ENCODE measurements around the gene RTN4RL2. TPM values are rescaled to one million over a fixed set of nuclear protein-coding genes. Genes with fewer than 3 reads are reported as not detected.

Gene RTN4RL2
- total and polyA plus RNA-seq, 7 experiments from 2014 or later: 0.08 to 0.47 (median 0.27) TPM; not detected in 2

DNA sequence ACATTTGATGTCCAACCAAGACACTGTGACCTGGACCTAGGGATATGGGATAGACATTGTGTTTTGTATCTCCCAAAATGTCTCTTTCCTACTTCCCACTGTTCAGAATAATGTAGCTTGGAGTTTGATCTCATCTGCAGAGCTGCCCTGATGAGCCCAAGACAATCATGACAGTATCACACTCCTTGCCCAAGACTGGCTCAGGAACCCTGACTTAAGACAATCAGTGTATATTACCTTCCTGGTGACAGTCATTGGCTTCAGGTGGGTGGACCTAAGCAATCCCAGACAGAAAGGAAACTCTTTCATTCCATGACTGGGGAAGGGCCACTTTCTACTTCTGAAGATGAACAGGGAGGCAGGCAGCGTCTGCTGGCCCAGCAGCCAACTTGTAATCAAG, 14.3 kb upstream of the RTN4RL2 start:
- Mint-ChIP-seq H3K36me3 (no peaks in the 10 kb centered on the region), H3K4me1 (peaks cover 0 to 2% (median 0%) of the 10 kb centered on the region in 7 donors), H3K4me3 (no peak overlapping the region), H3K9me3 (peaks cover 0 to 5% (median 0%) of the 10 kb centered on the region in 11 donors), H3K27ac (no peak overlapping the region), H3K27me3 (peaks cover 0 to 27% (median 18%) of the 10 kb centered on the region in 5 donors)
- Histone ChIP-seq H3K4me3 (ENCODE audit: low read length) (no peak overlapping the region), H3K27ac (ENCODE audit: low read depth, low read length) (no peak overlapping the region), H3K27me3 (ENCODE audit: control insufficient read depth in 2 of 2, insufficient read depth in 2 of 2, low read length in 2 of 2) (no peaks in the 10 kb centered on the region), H3K4me1 (ENCODE audit: control insufficient read depth in 2 of 2, insufficient read depth in 2 of 2, low read length in 2 of 2) (no peaks in the 10 kb centered on the region), H3K36me3 (ENCODE audit: control insufficient read depth in 2 of 3, insufficient read depth in 3 of 3, low read length in 3 of 3) (no peaks in the 10 kb centered on the region), H3K9me3 (ENCODE audit: control insufficient read depth in 2 of 3, low read length in 3 of 3) (no peaks in the 10 kb centered on the region)
- CTCF ChIA-PET: no interaction called here
- ATAC-seq: no peak
- POLR2A ChIA-PET: no interaction called here
- no peak for DNase-seq
- intact Hi-C loops (cut with micrococcal nuclease): no loop called here

DNA sequence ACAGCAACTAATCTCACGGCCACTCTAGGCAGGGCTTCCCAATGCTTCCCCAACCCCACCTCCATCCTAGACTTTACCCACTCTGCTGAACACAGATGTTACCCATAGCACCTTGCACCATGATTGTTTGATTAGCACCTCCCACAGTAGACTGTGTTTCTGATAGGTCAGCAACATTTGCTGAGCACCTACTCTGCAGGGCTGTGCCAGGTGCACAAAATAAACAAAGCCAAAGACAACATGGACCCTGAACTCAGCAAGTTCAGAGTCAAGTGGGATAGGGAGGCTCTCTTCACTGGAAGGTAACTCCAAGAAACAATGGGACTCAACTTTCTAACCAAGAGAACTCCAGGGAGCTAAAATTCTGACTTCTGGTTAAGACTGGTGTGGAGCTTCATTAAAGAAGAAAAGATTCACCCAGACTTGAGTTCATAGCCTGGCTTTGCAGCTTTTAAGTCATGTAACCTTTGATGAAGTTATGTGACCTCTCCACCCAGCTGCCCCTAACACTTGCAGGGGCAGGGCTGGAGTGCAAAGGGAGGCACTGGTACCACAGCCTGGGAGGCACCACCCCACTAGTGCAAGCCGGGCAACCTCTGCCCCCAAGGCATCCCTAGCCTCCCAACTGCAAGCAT, 6.7 kb upstream of the RTN4RL2 start:
- ChIA-PET POLR2A (interaction anchor here (0.5 kb wide), 1 partner anchor 70 kb away, joined by 3 read pairs; no protein-coding TSS in a partner anchor), CTCF (interaction anchor here (0.6 to 6.2 kb wide), 2 partner anchors 16 to 27 kb away, joined by 3 to 104 read pairs; no protein-coding TSS in a partner anchor)
- no peak overlapping the region for H3K4me3 Mint-ChIP-seq

DNA sequence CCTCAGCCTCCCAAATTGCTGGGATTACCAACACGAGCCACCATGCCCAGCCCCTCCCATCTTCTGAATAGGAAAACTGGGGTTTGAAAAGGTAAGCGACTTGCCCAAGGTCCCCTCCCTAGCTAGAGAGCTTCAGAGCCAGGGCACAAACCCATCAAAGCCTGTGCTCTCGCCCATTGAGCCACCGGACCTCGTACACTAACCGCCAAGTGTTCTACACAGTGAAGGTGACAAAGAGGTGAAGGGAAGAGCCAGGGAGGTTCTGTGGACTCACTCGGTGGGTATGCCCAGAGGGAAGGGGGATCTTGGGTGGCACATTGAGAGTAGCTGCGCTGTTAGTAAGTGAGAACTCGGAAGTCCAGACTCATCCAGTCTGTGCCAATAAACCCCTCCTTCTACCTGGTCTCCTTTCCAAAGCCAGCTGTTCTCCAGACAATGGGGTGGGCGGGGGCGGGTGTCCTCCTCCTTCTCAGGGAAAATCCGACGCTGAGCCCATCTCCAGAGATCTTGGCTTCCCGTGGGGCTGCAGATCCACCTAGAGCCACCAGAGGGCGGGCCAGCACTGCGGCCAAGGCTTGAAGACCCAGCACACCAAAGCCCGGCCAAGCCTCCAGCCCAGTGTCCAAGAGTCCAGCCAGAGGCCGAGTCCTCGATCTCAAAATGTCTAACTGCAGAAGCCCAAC, 3.2 kb upstream of the RTN4RL2 start:
- H3K36me3 Mint-ChIP-seq: no peaks in the 10 kb centered on the region
- H3K27ac ChIP-seq (ENCODE audit: low read depth, low read length): no peak overlapping the region
- intact Hi-C loops (cut with micrococcal nuclease): loop anchor here (1.0 to 5.0 kb wide), 11 partner anchors 23 to 1330 kb away; no protein-coding TSS in a partner anchor
- peak overlapping the region; percentile 54 to 99 (median 74) for H3K4me3 Mint-ChIP-seq
- H3K9me3 Mint-ChIP-seq: peaks cover 0 to 2% (median 0%) of the 10 kb centered on the region in 11 donors
- no peaks in the 10 kb centered on the region for H3K9me3 ChIP-seq (ENCODE audit: control insufficient read depth in 2 of 3, low read length in 3 of 3)
- peaks cover 22 to 56% (median 32%) of the 10 kb centered on the region in 5 donors for H3K27me3 Mint-ChIP-seq
- peak overlapping the region in 1 of 9 donors; percentile 83 for H3K27ac Mint-ChIP-seq
- H3K4me1 Mint-ChIP-seq: peaks cover 17 to 33% (median 26%) of the 10 kb centered on the region in 7 donors
- peaks cover 12% of the 10 kb centered on the region in 2 donors for H3K27me3 ChIP-seq (ENCODE audit: control insufficient read depth in 2 of 2, insufficient read depth in 2 of 2, low read length in 2 of 2)
- H3K36me3 ChIP-seq (ENCODE audit: control insufficient read depth in 2 of 3, insufficient read depth in 3 of 3, low read length in 3 of 3): no peaks in the 10 kb centered on the region
- H3K4me1 ChIP-seq (ENCODE audit: control insufficient read depth in 2 of 2, insufficient read depth in 2 of 2, low read length in 2 of 2): peaks cover 26% of the 10 kb centered on the region in 2 donors
- DNase-seq (peak; percentile 41 to 77 (median 62)), ATAC-seq (peak; percentile 83)
- CTCF ChIA-PET: interaction anchor here (0.7 to 6.2 kb wide), 17 partner anchors 9 to 190 kb away, joined by 3 to 107 read pairs (median 5); partner anchors contain the start of genes P2RX3, SLC43A3, TIMM10 and UBE2L6
- no peak overlapping the region for H3K4me3 ChIP-seq (ENCODE audit: low read length)
- POLR2A ChIA-PET: interaction anchor here (0.9 to 1.8 kb wide), 4 partner anchors 23 to 69 kb away, joined by 3 to 6 read pairs (median 4); no protein-coding TSS in a partner anchor

More for the DNA sequence above, 6.7 kb upstream of the RTN4RL2 start:
- H3K4me3 ChIP-seq (ENCODE audit: low read length): no peak overlapping the region
- Mint-ChIP-seq H3K27me3 (peaks cover 8 to 45% (median 14%) of the 10 kb centered on the region in 5 donors), H3K27ac (no peak overlapping the region), H3K9me3 (no peaks in the 10 kb centered on the region), H3K4me1 (peaks cover 2 to 16% (median 12%) of the 10 kb centered on the region in 7 donors), H3K36me3 (no peaks in the 10 kb centered on the region)
- H3K9me3 ChIP-seq (ENCODE audit: control insufficient read depth in 2 of 3, low read length in 3 of 3): no peaks in the 10 kb centered on the region
- H3K27ac ChIP-seq (ENCODE audit: low read depth, low read length): no peak overlapping the region
- DNase-seq (no peak), ATAC-seq (no peak)
- intact Hi-C loops (cut with micrococcal nuclease): no loop called here
- H3K27me3 ChIP-seq (ENCODE audit: control insufficient read depth in 2 of 2, insufficient read depth in 2 of 2, low read length in 2 of 2): peaks cover 4 to 5% of the 10 kb centered on the region in 2 donors
- no peaks in the 10 kb centered on the region for H3K36me3 ChIP-seq (ENCODE audit: control insufficient read depth in 2 of 3, insufficient read depth in 3 of 3, low read length in 3 of 3)
- peaks cover 10 to 12% of the 10 kb centered on the region in 2 donors for H3K4me1 ChIP-seq (ENCODE audit: control insufficient read depth in 2 of 2, insufficient read depth in 2 of 2, low read length in 2 of 2)

DNA sequence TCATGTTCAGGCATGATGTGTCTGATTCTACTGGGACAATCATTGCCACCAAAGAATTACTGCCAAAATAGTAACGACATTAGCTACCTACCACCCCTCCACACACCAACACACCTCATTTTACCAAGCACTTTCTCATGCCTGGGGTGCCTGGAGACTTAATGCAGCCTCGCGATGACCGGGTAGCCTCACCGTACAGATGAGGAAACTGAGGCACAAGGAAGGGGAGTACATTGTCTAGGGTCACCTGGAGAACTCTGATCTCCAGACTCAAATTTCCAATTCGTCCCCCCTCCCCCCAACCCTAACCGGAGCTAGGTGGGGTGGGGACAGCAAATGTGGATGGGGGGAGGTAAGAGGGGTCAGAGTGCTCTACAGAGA, 2.7 kb upstream of the RTN4RL2 start:
- no peaks in the 10 kb centered on the region for H3K9me3 ChIP-seq (ENCODE audit: control insufficient read depth in 2 of 3, low read length in 3 of 3)
- H3K27ac ChIP-seq (ENCODE audit: low read depth, low read length): no peak overlapping the region
- H3K4me3 ChIP-seq (ENCODE audit: low read length): no peak overlapping the region
- H3K27me3 ChIP-seq (ENCODE audit: control insufficient read depth in 2 of 2, insufficient read depth in 2 of 2, low read length in 2 of 2): peaks cover 12% of the 10 kb centered on the region in 2 donors
- Mint-ChIP-seq H3K4me3 (peak overlapping the region; percentile 54 to 99 (median 74)), H3K27me3 (peaks cover 22 to 56% (median 32%) of the 10 kb centered on the region in 5 donors), H3K36me3 (no peaks in the 10 kb centered on the region), H3K4me1 (peaks cover 17 to 36% (median 26%) of the 10 kb centered on the region in 7 donors), H3K9me3 (peaks cover 0 to 2% (median 0%) of the 10 kb centered on the region in 11 donors), H3K27ac (peak overlapping the region in 1 of 9 donors; percentile 83)
- ChIA-PET CTCF (interaction anchor here (0.7 to 6.2 kb wide), 20 partner anchors 9 to 250 kb away, joined by 3 to 107 read pairs (median 4); partner anchors contain the start of genes P2RX3, SLC43A3, TIMM10 and UBE2L6), POLR2A (interaction anchor here (0.5 to 1.8 kb wide), 8 partner anchors 19 to 97 kb away, joined by 3 to 6 read pairs (median 4); no protein-coding TSS in a partner anchor)
- intact Hi-C loops (cut with micrococcal nuclease): loop anchor here (1.0 to 5.0 kb wide), 14 partner anchors 23 to 1330 kb away; partner anchors contain the start of genes SLC43A1 (in 1 of the 2) and SLC43A3 (in 1 of the 2)
- peaks cover 26% of the 10 kb centered on the region in 2 donors for H3K4me1 ChIP-seq (ENCODE audit: control insufficient read depth in 2 of 2, insufficient read depth in 2 of 2, low read length in 2 of 2)
- ATAC-seq (peak; percentile 18), DNase-seq (peak in 1 of 9 donors; percentile 10)
- H3K36me3 ChIP-seq (ENCODE audit: control insufficient read depth in 2 of 3, insufficient read depth in 3 of 3, low read length in 3 of 3): no peaks in the 10 kb centered on the region

DNA sequence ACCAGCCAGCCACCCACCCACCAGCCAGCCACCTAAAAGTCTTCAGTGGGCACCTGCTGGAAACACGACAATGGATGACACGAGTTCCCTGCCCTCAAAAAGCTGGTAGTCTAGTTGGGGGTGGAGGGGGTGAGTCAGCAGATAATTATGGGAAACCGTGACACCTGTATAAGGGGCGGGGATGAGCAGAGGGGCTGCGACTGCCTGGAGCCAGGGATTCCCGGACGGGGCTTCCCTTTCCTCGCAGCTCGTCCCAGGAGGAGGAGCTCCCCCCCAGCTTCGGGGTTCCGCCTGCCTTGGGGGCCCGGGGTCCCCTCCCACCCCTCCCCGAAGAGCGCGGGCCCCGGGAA, 2.3 kb upstream of the RTN4RL2 start:
- Histone ChIP-seq H3K9me3 (ENCODE audit: control insufficient read depth in 2 of 3, low read length in 3 of 3) (no peaks in the 10 kb centered on the region), H3K4me3 (ENCODE audit: low read length) (no peak overlapping the region), H3K36me3 (ENCODE audit: control insufficient read depth in 2 of 3, insufficient read depth in 3 of 3, low read length in 3 of 3) (no peaks in the 10 kb centered on the region), H3K27me3 (ENCODE audit: control insufficient read depth in 2 of 2, insufficient read depth in 2 of 2, low read length in 2 of 2) (peaks cover 12% of the 10 kb centered on the region in 2 donors), H3K4me1 (ENCODE audit: control insufficient read depth in 2 of 2, insufficient read depth in 2 of 2, low read length in 2 of 2) (peaks cover 26% of the 10 kb centered on the region in 2 donors), H3K27ac (ENCODE audit: low read depth, low read length) (no peak overlapping the region)
- Mint-ChIP-seq H3K9me3 (peaks cover 0 to 2% (median 0%) of the 10 kb centered on the region in 11 donors), H3K4me1 (peaks cover 17 to 40% (median 26%) of the 10 kb centered on the region in 7 donors), H3K27ac (no peak overlapping the region), H3K36me3 (no peaks in the 10 kb centered on the region), H3K27me3 (peaks cover 22 to 57% (median 32%) of the 10 kb centered on the region in 5 donors), H3K4me3 (peak overlapping the region in 9 of 10 donors; percentile 50 to 99 (median 75))
- CTCF ChIA-PET: interaction anchor here (0.6 to 6.2 kb wide), 21 partner anchors 15 to 249 kb away, joined by 3 to 107 read pairs (median 4); partner anchors contain the start of genes P2RX3, SLC43A3 and TIMM10
- DNase-seq (no peak), ATAC-seq (no peak)
- intact Hi-C loops (cut with micrococcal nuclease): loop anchor here (1.0 to 5.0 kb wide), 6 partner anchors 31 to 1329 kb away; partner anchors contain the start of genes SLC43A1 (in 1 of the 2) and SLC43A3 (in 1 of the 2)
- POLR2A ChIA-PET: interaction anchor here (0.5 to 1.6 kb wide), 8 partner anchors 18 to 132 kb away, joined by 3 to 5 read pairs (median 4); no protein-coding TSS in a partner anchor

Data from naive thymus-derived CD4-positive, alpha-beta T cell (primary cell).